KMS-11 (cell line): ENCODE measurements around the gene RAN.
"Not testable (repeated sequence)": the region's sequence is repeated elsewhere in the genome, so short reads cannot be mapped to it uniquely, and the experiment has no call there.

Source experiments
- H2AFZ ChIP-seq: fragments of 200-600 bp; sonication (generic); 2 replicates; pipeline ENCODE4 v1.6.1; 2016; ENCODE audit warnings: antibody characterized with exemption, mixed run types, low read depth
- H3K27ac ChIP-seq: fragments of 200-600 bp; sonication (generic); 2 replicates; pipeline ENCODE4 v1.6.1; 2016; ENCODE audit warnings: mild to moderate bottlenecking, mixed run types
- H3K27me3 ChIP-seq: fragments of 200-600 bp; sonication (generic); 2 replicates; pipeline ENCODE4 v1.6.1; 2017; ENCODE audit warnings: mild to moderate bottlenecking, low read depth, mixed run types, moderate library complexity; ENCODE audit not compliant: insufficient read depth
- H3K36me3 ChIP-seq: fragments of 200-600 bp; sonication (generic); 2 replicates; pipeline ENCODE4 v1.6.1; 2017; ENCODE audit warnings: mild to moderate bottlenecking, mixed run types; ENCODE audit not compliant: insufficient read depth
- H3K4me1 ChIP-seq: fragments of 200-600 bp; sonication (generic); 2 replicates; pipeline ENCODE4 v1.6.1; 2016; ENCODE audit warnings: mild to moderate bottlenecking, low read depth, mixed run types; ENCODE audit not compliant: poor library complexity, severe bottlenecking
- H3K4me2 ChIP-seq: fragments of 200-600 bp; sonication (generic); 2 replicates; pipeline ENCODE4 v1.7.0; 2016; ENCODE audit warnings: mild to moderate bottlenecking, mixed run types
- H3K4me3 ChIP-seq: fragments of 200-600 bp; sonication (generic); IDR thresholded peaks from 2 replicates; pipeline ENCODE4 v1.6.1; 2017; ENCODE audit warnings: low read depth, low read length, mixed read lengths; ENCODE audit not compliant: insufficient read depth
- H3K79me2 ChIP-seq: fragments of 200-600 bp; sonication (generic); 2 replicates; pipeline ENCODE4 v1.6.1; 2016; ENCODE audit warnings: low read depth, mixed run types; ENCODE audit not compliant: insufficient read depth
- H3K9ac ChIP-seq: fragments of 200-600 bp; sonication (generic); 2 replicates; pipeline ENCODE4 v1.6.1; 2016; ENCODE audit warnings: mild to moderate bottlenecking, mixed run types
- H4K20me1 ChIP-seq: fragments of 200-600 bp; sonication (generic); 2 replicates; pipeline ENCODE4 v1.6.1; 2016; ENCODE audit warnings: mild to moderate bottlenecking, mixed run types; ENCODE audit not compliant: insufficient read depth
- TF ChIP-seq, protein P1 (sequence below): fragments of 200-600 bp; sonication (generic); conservative IDR thresholded peaks from 2 replicates; pipeline ENCODE4 v1.6.1; 2017; ENCODE audit warnings: low read depth, mild to moderate bottlenecking, antibody characterized with exemption, low read length, moderate library complexity, mixed read lengths

Gene RAN

DNA sequence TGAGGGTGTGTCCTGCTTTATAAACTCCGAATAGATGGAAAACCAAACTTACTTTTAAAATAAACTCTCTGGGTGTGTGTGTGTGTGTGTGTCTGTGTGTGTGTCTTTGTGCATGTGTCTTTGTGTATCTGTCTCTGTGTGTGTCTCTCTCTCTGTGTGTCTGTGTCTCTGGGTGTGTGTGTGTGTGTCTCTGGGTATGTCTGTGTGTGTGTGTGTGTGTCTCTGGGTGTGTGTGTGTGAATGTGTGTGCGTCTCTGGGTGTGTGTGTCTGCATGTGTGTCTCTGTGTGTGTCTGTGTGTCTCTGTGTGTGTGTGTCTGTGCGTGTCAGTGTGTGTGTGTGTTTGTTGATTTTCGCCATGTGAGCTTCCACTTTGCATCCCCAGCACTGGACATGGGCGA, 9.2 kb downstream of the RAN start:
- H2AFZ ChIP-seq, result no peak overlapping the region
- H4K20me1 ChIP-seq, result no peaks in the 10 kb centered on the region
- H3K4me1 ChIP-seq, result peaks cover 11% of the 10 kb centered on the region
- H3K9ac ChIP-seq, result no peak overlapping the region
- H3K4me2 ChIP-seq, result no peak overlapping the region
- no peaks in the 10 kb centered on the region; the same call in 1 of the 2 replicates for H3K36me3 ChIP-seq
- H3K79me2 ChIP-seq, result no peaks in the 10 kb centered on the region
- no peak overlapping the region for H3K4me3 ChIP-seq
- H3K27ac ChIP-seq, result no peak overlapping the region
- no peaks in the 10 kb centered on the region for H3K27me3 ChIP-seq
- TF ChIP-seq, protein P1, sequence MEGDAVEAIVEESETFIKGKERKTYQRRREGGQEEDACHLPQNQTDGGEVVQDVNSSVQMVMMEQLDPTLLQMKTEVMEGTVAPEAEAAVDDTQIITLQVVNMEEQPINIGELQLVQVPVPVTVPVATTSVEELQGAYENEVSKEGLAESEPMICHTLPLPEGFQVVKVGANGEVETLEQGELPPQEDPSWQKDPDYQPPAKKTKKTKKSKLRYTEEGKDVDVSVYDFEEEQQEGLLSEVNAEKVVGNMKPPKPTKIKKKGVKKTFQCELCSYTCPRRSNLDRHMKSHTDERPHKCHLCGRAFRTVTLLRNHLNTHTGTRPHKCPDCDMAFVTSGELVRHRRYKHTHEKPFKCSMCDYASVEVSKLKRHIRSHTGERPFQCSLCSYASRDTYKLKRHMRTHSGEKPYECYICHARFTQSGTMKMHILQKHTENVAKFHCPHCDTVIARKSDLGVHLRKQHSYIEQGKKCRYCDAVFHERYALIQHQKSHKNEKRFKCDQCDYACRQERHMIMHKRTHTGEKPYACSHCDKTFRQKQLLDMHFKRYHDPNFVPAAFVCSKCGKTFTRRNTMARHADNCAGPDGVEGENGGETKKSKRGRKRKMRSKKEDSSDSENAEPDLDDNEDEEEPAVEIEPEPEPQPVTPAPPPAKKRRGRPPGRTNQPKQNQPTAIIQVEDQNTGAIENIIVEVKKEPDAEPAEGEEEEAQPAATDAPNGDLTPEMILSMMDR, result no peak

DNA sequence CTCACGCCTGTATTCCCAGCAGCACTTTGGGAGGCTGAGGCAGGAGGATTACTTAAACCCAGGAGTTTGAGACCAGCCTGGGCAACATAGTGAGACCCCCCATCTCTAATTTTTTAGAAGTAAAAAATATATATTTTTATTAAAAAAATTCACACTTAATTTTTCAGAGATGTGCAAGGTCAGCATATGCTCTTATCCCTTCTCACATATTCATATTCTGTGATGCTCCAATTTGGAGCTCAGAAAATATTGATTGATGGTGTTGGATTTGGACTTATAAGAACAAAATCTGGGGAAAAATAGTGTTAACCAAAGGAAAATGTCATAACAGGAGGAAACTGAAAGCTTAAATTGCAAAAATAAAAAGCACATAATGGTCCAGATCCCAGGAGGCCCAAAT, 9.7 kb downstream of the RAN start:
- H3K79me2 ChIP-seq, result no peaks in the 10 kb centered on the region
- peaks cover 6% of the 10 kb centered on the region for H3K4me1 ChIP-seq
- TF ChIP-seq, protein P1, result no peak
- H3K9ac ChIP-seq, result no peak overlapping the region
- H3K27ac ChIP-seq, result no peak overlapping the region
- H4K20me1 ChIP-seq, result no peaks in the 10 kb centered on the region
- H2AFZ ChIP-seq, result no peak overlapping the region
- no peak overlapping the region for H3K4me2 ChIP-seq
- no peaks in the 10 kb centered on the region for H3K27me3 ChIP-seq
- H3K4me3 ChIP-seq, result no peak overlapping the region
- H3K36me3 ChIP-seq, result no peaks in the 10 kb centered on the region; the same call in 1 of the 2 replicates

DNA sequence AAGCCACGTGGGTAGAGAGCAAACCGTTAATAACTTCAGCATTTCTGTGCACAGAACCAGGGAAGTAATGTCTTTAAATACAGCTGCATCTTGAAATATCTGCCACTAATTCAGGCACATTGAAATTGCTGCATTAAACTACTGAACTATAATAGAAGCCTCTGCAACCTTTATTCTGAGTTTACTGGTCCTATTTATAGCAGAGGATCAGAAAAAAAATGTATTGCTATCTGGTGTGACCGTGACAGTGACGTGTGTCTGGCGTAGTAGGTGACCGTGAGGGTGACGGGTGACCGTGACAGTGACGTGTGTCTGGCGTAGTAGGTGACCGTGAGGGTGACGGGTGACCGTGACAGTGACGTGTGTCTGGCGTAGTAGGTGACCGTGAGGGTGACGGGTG, 15.3 kb downstream of the RAN start:
- not testable (repeated sequence) for H2AFZ ChIP-seq, H4K20me1 ChIP-seq, H3K27ac ChIP-seq, H3K4me1 ChIP-seq, H3K79me2 ChIP-seq, H3K27me3 ChIP-seq, H3K9ac ChIP-seq, H3K4me2 ChIP-seq, H3K36me3 ChIP-seq, H3K4me3 ChIP-seq

DNA sequence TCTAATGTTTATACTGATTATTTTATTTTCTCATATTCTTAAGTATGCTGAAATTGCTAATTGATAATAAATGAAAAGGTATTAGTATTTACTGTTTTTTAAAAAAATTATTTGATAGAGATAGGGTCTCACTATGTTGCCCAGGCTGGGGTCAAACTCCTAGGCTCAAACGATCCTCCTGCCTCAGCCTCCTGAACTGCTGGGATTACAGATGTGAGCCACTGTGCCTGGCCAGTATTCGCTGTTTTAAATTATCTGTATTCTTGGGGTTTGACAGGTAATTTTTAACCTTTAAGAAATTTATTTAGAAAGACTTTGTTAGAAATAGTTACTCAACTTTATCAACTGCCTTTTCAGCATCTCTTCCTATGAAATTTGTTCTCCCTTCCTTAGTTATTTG, 32.2 kb downstream of the RAN start:
- Histone ChIP-seq H3K9ac (no peak overlapping the region), H4K20me1 (no peaks in the 10 kb centered on the region), H3K79me2 (no peaks in the 10 kb centered on the region), H3K36me3 (no peaks in the 10 kb centered on the region), H2AFZ (no peak overlapping the region), H3K27ac (no peak overlapping the region), H3K4me1 (no peaks in the 10 kb centered on the region), H3K4me2 (no peak overlapping the region), H3K4me3 (no peak overlapping the region), H3K27me3 (no peaks in the 10 kb centered on the region)
- TF ChIP-seq, protein P1, result no peak

DNA sequence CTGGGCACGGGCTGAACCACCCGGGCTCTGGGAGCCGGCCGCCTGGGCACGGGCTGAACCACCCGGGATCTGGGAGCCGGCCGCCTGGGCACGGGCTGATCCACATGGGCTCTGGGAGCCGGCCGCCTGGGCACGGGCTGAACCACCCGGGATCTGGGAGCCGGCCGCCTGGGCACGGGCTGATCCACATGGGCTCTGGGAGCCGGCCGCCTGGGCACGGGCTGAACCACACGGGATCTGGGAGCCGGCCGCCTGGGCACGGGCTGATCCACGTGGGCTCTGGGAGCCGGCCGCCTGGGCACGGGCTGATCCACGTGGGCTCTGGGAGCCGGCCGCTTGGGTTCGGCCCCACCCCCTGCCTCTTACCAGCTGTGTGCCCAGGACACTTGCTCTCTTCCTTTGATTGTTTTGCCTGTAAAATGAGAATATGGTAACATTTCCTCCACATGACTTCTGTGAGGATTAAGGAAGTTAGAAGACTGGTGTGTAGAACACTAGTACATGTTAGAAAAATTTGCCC, 33.1 kb downstream of the RAN start:
- not testable (repeated sequence) for H3K4me3 ChIP-seq, H4K20me1 ChIP-seq, H3K79me2 ChIP-seq, H3K4me2 ChIP-seq, H3K4me1 ChIP-seq, H3K27me3 ChIP-seq, H3K36me3 ChIP-seq, H2AFZ ChIP-seq, H3K9ac ChIP-seq, H3K27ac ChIP-seq
